ENCODE results near the gene OR2J3.
"Not testable (repeated sequence)": the region's sequence is repeated elsewhere in the genome, so short reads cannot be mapped to it uniquely, and the experiment has no call there.

The OR2J3 gene

GRCh38 chr6:29107758-29108157 lies at the start of gene OR2J3:
TSS of gene OR2J3 (plus strand) at chr6:29108058. CDS start at chr6:29111891, 3,833 bp downstream.
- no peak for DNase-seq (ENCODE audit: low spot score)

GRCh38 chr6:29071831-29072723 lies 35.8 kb upstream of the OR2J3 start:
- no peak for DNase-seq (ENCODE audit: low spot score)

GRCh38 chr6:29079203-29079602 lies 28.7 kb upstream of the OR2J3 start:
- DNase-seq (ENCODE audit: low spot score), result no peak

- no peak for DNase-seq (ENCODE audit: low spot score)
These were observed 26.5 kb upstream of the OR2J3 start for GRCh38 chr6:29081312-29081711.

- DNase-seq (ENCODE audit: low spot score), result no peak
These were observed 25.4 kb upstream of the OR2J3 start for GRCh38 chr6:29082457-29082856.

GRCh38 chr6:29087213-29087612 lies 20.6 kb upstream of the OR2J3 start, which contains the start of gene OR2B3:
TSS of gene OR2B3 (minus strand) at chr6:29087313. CDS start at chr6:29087248, 65 bp downstream.
- DNase-seq (ENCODE audit: low spot score), result no peak

- DNase-seq (ENCODE audit: low spot score), result no peak
These were observed 14.9 kb upstream of the OR2J3 start for GRCh38 chr6:29092957-29093356.

GRCh38 chr6:29097803-29098202 lies 10.1 kb upstream of the OR2J3 start:
- no peak for DNase-seq (ENCODE audit: low spot score)

GRCh38 chr6:29099190-29099589 lies 8.7 kb upstream of the OR2J3 start, which contains the start of gene OR2J1:
TSS of gene OR2J1 (plus strand) at chr6:29099490. CDS start at chr6:29100943, 1,453 bp downstream.
- no peak for DNase-seq (ENCODE audit: low spot score)

GRCh38 chr6:29112135-29112534 lies 4.3 kb downstream of the OR2J3 start:
- DNase-seq (ENCODE audit: low spot score), result no peak

GRCh38 chr6:29114964-29115363 lies 7.1 kb downstream of the OR2J3 start:
- DNase-seq (ENCODE audit: low spot score), result not testable (repeated sequence)

- DNase-seq (ENCODE audit: low spot score), result no peak
These were observed 21.6 kb downstream of the OR2J3 start for GRCh38 chr6:29129326-29130012.

- DNase-seq (ENCODE audit: low spot score), result no peak
These were observed 22.8 kb downstream of the OR2J3 start for GRCh38 chr6:29130644-29131043.

GRCh38 chr6:29131691-29132090 lies 23.8 kb downstream of the OR2J3 start:
- DNase-seq (ENCODE audit: low spot score), result no peak

- DNase-seq (ENCODE audit: low spot score), result no peak
These were observed 29.9 kb downstream of the OR2J3 start for GRCh38 chr6:29137724-29138123.

- DNase-seq (ENCODE audit: low spot score), result no peak
These were observed 33.7 kb downstream of the OR2J3 start for GRCh38 chr6:29141606-29142005.

- no peak for DNase-seq (ENCODE audit: low spot score)
These were observed 34.5 kb downstream of the OR2J3 start for GRCh38 chr6:29142309-29142708.

- no peak for DNase-seq (ENCODE audit: low spot score)
These were observed 38.3 kb downstream of the OR2J3 start for GRCh38 chr6:29146179-29146578.

GRCh38 chr6:29147074-29147473 lies 39.2 kb downstream of the OR2J3 start:
- no peak for DNase-seq (ENCODE audit: low spot score)

GRCh38 chr6:29149444-29149843 lies 41.6 kb downstream of the OR2J3 start:
- DNase-seq (ENCODE audit: low spot score), result not testable (repeated sequence)

GRCh38 chr6:29153083-29153482 lies 45.2 kb downstream of the OR2J3 start:
- DNase-seq (ENCODE audit: low spot score), result no peak

- DNase-seq (ENCODE audit: low spot score), result not testable (repeated sequence)
These were observed 47.3 kb downstream of the OR2J3 start for GRCh38 chr6:29155182-29155581.

- not testable (repeated sequence) for DNase-seq (ENCODE audit: low spot score)
These were observed 52.1 kb downstream of the OR2J3 start for GRCh38 chr6:29159922-29160321.
